Activated CD8-positive, alpha-beta T cell treated with anti-CD3 and anti-CD28 coated beads for 36 hours (primary cell): ENCODE data around the gene SLC38A1. TPM values are rescaled to one million over a fixed set of nuclear protein-coding genes. Genes with fewer than 3 reads are reported as not detected.

Experiments used
- ATAC-seq: fragments of 200-7000 bp; cut with Tn5 transposase; one replicate; pipeline ENCODE4 v1.10.0; 2021; ENCODE audit warnings: mild to moderate bottlenecking, moderate library complexity
- CTCF ChIA-PET: fragments of 350-600 bp; sonication (Branson Sonifier 250); formaldehyde crosslinking; loops from one replicate; lab custom pipeline; 2021; ENCODE audit warnings: antibody characterized with exemption; lab: Charles Lee
- POLR2A ChIA-PET: fragments of 350-600 bp; sonication (Branson Sonifier 250); formaldehyde crosslinking; loops from one replicate; lab custom pipeline; 2021; ENCODE audit warnings: antibody characterized with exemption; lab: Charles Lee
- DNase-seq: peaks from one replicate; pipeline ENCODE4 v3.0.0-alpha.2; 2020
- H3K27ac Mint-ChIP-seq: one replicate; pipeline ENCODE4 v1.8.0; 2021; ENCODE audit warnings: mild to moderate bottlenecking, mixed read lengths
- H3K27me3 Mint-ChIP-seq: one replicate; pipeline ENCODE4 v1.8.0; 2021; ENCODE audit warnings: mixed read lengths
- H3K36me3 Mint-ChIP-seq: one replicate; pipeline ENCODE4 v1.8.0; 2021; ENCODE audit warnings: low read depth, mixed read lengths
- H3K4me1 Mint-ChIP-seq: one replicate; pipeline ENCODE4 v1.8.0; 2021; ENCODE audit warnings: low read depth, mixed read lengths
- H3K4me3 Mint-ChIP-seq: one replicate; pipeline ENCODE4 v1.8.0; 2021; ENCODE audit warnings: mild to moderate bottlenecking, moderate library complexity, mixed read lengths
- H3K9me3 Mint-ChIP-seq: one replicate; pipeline ENCODE4 v1.8.0; 2021; ENCODE audit warnings: mixed read lengths
- CTCF ChIP-seq: fragments of 200-600 bp; IDR thresholded peaks from one replicate; pipeline ENCODE4 v1.8.0; 2022; ENCODE audit warnings: antibody characterized with exemption, mild to moderate bottlenecking
- intact Hi-C: fragments of 100-400 bp; cut with micrococcal nuclease; formaldehyde crosslinking; loops from one replicate; pipeline ENCODE4 v1.10.0; 2022
- total RNA-seq, 2 experiments: library from RNA; stranded (reverse); gene quantifications; one replicate each; pipeline ENCODE4 v1.2.3, GENCODE V29; 2021

Gene SLC38A1
- total RNA-seq, 2 experiments from 2014 or later: 167 to 168 TPM

- no peak overlapping the region for H3K4me3 Mint-ChIP-seq
- POLR2A ChIA-PET: interaction anchor here (1.0 to 2.1 kb wide), 2 partner anchors 11 to 88 kb away, joined by 3 to 8 read pairs; partner anchors contain the start of gene SLC38A1
- peak overlapping the region; percentile 16 for H3K27ac Mint-ChIP-seq
- H3K36me3 Mint-ChIP-seq: peaks cover 29% of the 10 kb centered on the region
- no peak for TF ChIP-seq CTCF
- no peaks in the 10 kb centered on the region for H3K27me3 Mint-ChIP-seq
- H3K9me3 Mint-ChIP-seq: no peaks in the 10 kb centered on the region
- intact Hi-C loops: no loop called here
- ATAC-seq: no peak
- peaks cover 45% of the 10 kb centered on the region for H3K4me1 Mint-ChIP-seq
- CTCF ChIA-PET: interaction anchor here (1.6 kb wide), 1 partner anchor 89 kb away, joined by 3 read pairs; no protein-coding TSS in a partner anchor
- DNase-seq: no peak
These were observed 87.4 kb downstream of the SLC38A1 start for GRCh38 chr12:46181465-46181864.

DNA sequence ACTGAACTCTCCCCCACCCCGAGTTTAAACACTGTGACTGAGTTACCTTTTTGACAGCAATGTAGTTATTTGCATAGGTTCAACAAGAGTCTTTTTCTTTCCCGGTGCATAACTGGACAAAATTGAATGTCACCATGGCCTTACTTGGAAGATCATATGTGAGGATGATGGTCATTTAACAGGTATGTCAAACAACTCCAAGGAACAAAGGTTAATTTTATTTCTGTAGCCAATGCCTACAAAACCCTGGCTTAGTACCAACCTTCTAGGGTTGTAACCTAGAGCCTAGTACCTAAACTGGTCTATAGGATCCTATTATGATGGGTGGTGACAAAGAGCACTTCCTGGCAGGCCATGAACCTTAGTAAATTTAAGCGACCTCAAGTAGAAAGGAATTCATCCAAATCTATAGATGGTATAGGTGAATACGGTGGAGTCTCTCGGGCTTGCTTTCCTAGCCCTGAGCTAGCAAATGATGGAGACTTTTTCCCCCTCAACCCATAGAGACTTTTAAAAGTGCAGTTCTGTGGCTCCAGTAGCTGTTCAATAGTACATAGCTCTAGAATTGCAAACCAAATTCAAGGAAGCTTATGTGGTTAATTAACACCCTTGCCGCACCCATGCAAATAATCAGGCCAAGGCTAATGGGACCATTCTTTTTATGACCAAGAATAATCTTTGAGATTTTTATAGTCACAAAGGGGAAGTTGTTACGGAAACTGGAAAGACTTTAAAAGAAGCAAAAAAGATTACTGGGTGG is 89.0 kb downstream of the SLC38A1 start:
- Mint-ChIP-seq H3K4me3 (no peak overlapping the region), H3K27me3 (no peaks in the 10 kb centered on the region)
- no peak for ATAC-seq

GRCh38 chr12:46177837-46178608 is 90.8 kb downstream of the SLC38A1 start:
- TF ChIP-seq CTCF: no peak
- intact Hi-C loops: no loop called here
- Mint-ChIP-seq H3K36me3 (peaks cover 11% of the 10 kb centered on the region), H3K9me3 (no peaks in the 10 kb centered on the region), H3K4me3 (no peak overlapping the region), H3K4me1 (peaks cover 56% of the 10 kb centered on the region), H3K27me3 (no peaks in the 10 kb centered on the region), H3K27ac (peak overlapping the region; percentile 34)
- no peak for DNase-seq
- POLR2A ChIA-PET: interaction anchor here (0.6 to 0.9 kb wide), 3 partner anchors 9 to 92 kb away, joined by 3 to 4 read pairs (median 4); no protein-coding TSS in a partner anchor
- CTCF ChIA-PET: interaction anchor here (0.9 to 1.3 kb wide), 5 partner anchors 12 to 125 kb away, joined by 3 to 4 read pairs (median 3); no protein-coding TSS in a partner anchor
- peak; percentile 69 for ATAC-seq

More for the DNA sequence above, 89.0 kb downstream of the SLC38A1 start:
- TF ChIP-seq CTCF: no peak
- ChIA-PET CTCF (interaction anchor here (0.5 to 1.6 kb wide), 2 partner anchors 35 to 90 kb away, joined by 3 read pairs; no protein-coding TSS in a partner anchor), POLR2A (interaction anchor here (0.6 kb wide), 1 partner anchor 26 kb away, joined by 3 read pairs; no protein-coding TSS in a partner anchor)
- intact Hi-C loops: no loop called here
- no peak for DNase-seq
- peaks cover 18% of the 10 kb centered on the region for H3K36me3 Mint-ChIP-seq
- H3K27ac Mint-ChIP-seq: no peak overlapping the region
- H3K9me3 Mint-ChIP-seq: no peaks in the 10 kb centered on the region
- peaks cover 47% of the 10 kb centered on the region for H3K4me1 Mint-ChIP-seq

DNA sequence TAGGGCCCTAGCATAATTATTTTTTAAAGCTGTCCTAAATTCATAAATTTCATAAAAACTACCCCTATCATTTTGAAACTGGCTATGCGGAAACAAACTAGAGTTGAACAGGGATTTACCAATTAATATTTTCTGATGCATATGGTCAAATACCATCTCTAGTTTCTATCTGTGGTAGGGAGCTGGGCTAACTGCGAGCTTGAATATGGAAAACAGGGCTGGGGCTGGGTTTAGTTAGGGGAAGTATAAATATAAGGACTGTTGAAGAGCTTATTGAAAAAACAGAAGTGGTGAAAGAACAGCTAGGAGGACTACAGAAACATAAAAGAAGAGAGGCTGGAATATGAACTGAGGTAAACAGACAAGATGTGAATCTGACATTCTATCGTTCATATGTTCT is 91.8 kb downstream of the SLC38A1 start:
- H3K4me3 Mint-ChIP-seq: no peak overlapping the region
- DNase-seq (no peak), ATAC-seq (no peak)
- peaks cover 5% of the 10 kb centered on the region for H3K36me3 Mint-ChIP-seq
- no peaks in the 10 kb centered on the region for H3K27me3 Mint-ChIP-seq
- H3K27ac Mint-ChIP-seq: peak overlapping the region; percentile 21
- intact Hi-C loops: no loop called here
- CTCF ChIA-PET: interaction anchor here (1.0 to 1.2 kb wide), 2 partner anchors 11 to 126 kb away, joined by 3 to 4 read pairs; no protein-coding TSS in a partner anchor
- no peak for TF ChIP-seq CTCF
- no peaks in the 10 kb centered on the region for H3K9me3 Mint-ChIP-seq
- peaks cover 55% of the 10 kb centered on the region for H3K4me1 Mint-ChIP-seq
- POLR2A ChIA-PET: interaction anchor here (0.8 to 1.4 kb wide), 3 partner anchors 8 to 93 kb away, joined by 3 to 4 read pairs (median 3); no protein-coding TSS in a partner anchor
